Stimulated activated naive CD8-positive, alpha-beta T cell treated with anti-CD3 and anti-CD28 coated beads, Interleukin-15, Interleukin-2, amounts not matched to agents 100 U/mL and 50 U/mL, for 24 hours (primary cell): Measurements from ENCODE around the gene COX14.
"Not testable (repeated sequence)": the region's sequence is repeated elsewhere in the genome, so short reads cannot be mapped to it uniquely, and the experiment has no call there.

ENCODE experiments used
- ATAC-seq: fragments of 150-1000 bp; cut with Tn5 transposase; one replicate; pipeline ENCODE4 v1.10.0; 2021
- DNase-seq: peaks from one replicate; pipeline ENCODE4 v3.0.0; 2021

The COX14 gene

GRCh38 chr12:50111693-50112455 lies at the start of gene COX14:
COX14 (plus strand) TSS chr12:50112236; CDS start chr12:50120044, 7,808 bp downstream.
- ATAC-seq (peak; percentile 90), DNase-seq (peak; percentile 99)

DNA sequence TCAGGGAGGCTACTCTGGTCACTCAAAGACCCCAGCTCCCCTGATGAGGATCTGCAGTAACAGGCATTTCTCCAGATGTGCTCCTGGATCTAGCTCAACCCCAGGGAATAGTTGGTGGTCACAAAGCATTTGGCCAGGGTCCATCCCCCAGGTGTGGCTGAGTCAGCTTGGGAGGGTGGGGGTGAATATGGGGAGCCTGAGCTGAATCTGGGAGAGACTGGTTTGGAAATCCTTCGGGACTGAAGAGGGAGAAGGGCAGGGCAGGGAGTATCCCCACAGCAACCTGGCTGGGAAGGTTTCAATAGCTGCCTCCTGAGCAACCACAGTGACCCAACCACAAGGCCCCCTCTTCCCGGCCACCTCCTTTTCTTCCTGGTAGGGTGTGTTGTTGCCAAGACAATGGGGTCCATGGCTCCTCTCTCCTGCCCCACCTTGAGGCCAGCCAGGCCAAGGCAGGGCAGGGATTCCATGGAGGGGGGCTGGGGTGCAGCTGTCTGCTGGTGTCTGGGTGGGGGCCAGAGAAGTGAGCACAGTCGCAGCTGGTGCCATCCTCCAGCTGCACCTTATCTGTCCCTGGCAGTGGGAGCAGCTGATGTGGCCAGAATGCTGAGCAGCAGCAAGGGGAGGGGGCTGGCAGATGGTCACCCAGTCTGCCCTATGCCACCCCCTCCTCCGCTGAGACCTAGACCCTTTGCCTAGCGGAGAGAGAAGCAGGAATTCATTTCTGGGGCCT lies 49.1 kb upstream of the COX14 start:
- ATAC-seq (no peak), DNase-seq (no peak)

DNA sequence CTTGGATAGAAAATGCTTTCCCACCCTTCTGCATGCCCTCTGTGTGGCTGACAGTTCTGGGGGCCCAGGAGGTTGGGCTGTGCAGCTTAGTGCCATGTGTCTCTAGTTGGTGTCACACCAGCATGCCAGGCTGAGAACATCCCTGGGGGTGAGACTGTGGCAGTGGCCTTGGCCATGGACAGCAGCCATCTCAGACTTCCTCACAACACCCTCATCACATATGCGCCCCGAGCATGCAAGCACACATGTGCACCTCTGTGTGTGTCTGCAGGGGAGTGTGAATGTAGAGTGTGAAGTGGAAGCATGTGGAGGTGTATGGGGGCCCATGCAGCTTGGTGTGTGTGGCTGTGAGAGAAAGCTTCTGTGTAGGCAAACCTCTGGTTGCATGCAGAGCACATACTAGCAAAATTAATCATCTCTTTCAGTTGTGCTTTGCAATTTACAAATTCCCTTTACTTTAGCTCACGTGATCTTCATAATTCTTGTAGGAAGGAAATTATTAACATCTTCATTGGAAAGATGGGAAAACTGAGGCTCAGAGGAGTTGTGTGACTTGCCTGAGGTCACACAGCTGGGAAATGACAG lies 46.2 kb upstream of the COX14 start:
- ATAC-seq: no peak
- DNase-seq: no peak

DNA sequence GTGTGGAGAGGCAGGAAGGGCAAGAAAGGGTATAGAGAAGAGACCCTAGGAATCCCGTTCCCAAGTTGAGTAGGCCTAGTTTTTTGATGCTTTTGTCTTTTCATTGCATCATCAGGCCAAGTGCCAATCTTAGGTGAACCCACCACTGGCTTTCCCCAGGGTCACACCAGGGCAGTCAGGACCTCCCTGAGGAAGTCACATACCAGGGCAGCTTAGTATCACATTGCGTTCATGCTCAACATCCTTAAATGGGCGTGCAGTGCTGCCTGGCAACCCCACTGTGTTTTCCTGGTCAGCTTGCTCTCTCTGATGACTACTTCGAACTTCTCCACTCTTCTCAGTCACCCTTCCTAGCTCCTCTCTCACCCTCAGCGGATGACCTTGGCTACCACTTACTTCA lies 45.6 kb upstream of the COX14 start:
- no peak for ATAC-seq

GRCh38 chr12:50069069-50069468 lies 43.0 kb upstream of the COX14 start:
- ATAC-seq (no peak), DNase-seq (no peak)

More for the DNA sequence above, 45.6 kb upstream of the COX14 start:
- no peak for DNase-seq

GRCh38 chr12:50069539-50069938 lies 42.5 kb upstream of the COX14 start:
- DNase-seq (no peak), ATAC-seq (no peak)

DNA sequence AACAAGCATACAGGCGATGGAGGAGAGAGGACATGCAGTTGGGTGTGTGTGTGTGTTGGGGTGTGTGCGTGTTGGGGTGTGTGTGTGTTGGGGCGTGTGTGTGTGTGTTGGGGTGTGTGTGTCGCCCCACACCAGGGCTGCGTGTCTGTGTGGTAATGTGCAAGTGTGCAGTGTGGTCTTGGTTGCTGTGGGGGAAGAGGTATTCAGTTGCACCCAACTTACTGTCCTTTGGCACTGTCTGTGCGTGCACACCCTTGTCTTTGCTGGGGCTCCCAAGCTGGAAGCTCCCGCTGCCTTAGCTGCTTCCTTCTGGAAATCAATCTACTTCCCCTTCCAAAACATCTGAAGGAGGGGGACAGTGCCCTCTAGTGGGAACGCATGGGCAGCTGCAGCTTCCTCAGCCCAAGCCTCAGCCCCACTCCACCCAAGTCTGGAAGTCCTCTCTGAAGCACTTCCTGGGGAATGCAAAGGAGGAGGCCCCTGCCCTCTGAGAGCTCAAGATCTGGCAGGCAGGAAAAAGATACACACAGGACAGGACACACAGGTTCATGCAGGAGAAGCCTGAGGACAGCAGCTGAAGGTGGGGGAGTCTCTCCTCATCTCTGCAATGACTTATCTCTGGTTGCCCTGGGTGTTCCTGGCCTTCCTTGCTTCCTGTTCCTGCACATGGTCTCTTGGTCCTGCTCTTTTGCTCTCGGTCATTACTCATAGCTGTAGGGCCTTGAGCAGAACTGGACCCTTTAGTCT lies 41.5 kb upstream of the COX14 start:
- peak; percentile 74 for DNase-seq
- ATAC-seq: peak; percentile 42

DNA sequence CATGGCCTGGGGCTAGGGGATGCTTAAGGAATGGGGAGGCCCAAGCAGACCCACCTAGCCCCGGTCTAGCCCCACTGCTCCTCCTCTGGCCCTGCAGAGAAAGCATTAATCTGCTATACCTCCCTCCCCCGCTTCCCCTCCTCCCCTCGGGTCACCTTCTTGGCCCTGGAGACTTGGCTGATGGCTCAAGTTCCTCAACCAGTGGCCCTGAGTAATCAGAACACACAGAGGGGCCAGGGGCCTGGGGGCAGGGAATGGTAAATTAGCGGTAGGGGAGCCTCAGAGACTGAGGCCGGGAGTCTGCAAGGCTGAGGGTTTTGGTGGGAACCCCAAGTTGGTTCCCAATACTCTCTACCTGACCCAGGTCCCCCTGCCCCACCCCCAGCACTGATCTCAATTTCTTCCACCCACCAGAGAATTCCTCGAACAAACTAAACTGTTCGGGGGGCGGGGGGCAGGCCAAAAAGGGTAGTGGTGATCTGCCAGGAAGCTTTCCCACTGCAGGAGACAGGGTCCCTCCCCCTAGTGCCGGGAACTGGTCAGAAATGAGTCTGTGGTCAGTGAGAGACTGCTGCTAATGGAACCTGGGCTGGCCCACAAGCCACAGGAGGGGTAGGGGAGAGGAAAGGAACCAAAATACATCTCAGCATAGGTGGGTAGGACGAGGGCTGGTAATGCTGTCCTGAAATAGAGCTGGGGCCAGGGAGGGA lies 39.7 kb upstream of the COX14 start:
- no peak for ATAC-seq
- DNase-seq: no peak

DNA sequence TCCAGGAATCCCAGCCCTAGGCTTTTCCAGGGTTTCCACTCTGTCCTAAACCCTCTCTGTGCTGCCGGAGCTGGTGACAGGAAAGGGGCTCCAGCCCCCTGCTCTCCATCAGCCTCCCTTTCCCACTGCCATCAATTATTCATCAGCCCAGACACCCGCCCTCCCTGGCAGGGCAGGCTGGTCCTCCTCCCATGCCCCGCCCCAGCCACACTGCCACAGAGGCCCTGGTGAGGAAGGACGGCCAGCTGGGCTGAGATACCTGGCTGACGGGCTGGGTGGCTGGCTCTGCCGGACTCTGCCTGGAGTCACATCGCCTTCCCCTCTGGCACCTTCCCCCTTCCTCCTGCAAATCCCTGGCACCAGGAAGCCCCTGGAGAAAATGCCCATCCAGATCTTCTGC lies 38.8 kb upstream of the COX14 start:
- ATAC-seq: no peak

DNA sequence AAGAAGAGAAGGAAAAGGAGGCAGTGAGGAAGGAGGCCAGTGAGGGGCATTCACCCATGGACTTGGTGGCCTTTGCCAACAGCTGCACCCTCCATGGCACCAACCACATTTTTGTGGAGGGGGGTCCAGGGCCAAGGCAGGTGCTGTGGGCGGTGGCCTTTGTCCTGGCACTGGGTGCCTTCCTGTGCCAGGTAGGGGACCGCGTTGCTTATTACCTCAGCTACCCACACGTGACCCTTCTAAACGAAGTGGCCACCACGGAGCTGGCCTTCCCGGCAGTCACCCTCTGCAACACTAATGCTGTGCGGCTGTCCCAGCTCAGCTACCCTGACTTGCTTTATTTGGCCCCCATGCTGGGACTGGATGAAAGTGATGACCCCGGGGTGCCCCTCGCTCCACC lies 38.3 kb upstream of the COX14 start:
- DNase-seq: no peak

More for the DNA sequence above, 38.8 kb upstream of the COX14 start:
- no peak for DNase-seq

DNA sequence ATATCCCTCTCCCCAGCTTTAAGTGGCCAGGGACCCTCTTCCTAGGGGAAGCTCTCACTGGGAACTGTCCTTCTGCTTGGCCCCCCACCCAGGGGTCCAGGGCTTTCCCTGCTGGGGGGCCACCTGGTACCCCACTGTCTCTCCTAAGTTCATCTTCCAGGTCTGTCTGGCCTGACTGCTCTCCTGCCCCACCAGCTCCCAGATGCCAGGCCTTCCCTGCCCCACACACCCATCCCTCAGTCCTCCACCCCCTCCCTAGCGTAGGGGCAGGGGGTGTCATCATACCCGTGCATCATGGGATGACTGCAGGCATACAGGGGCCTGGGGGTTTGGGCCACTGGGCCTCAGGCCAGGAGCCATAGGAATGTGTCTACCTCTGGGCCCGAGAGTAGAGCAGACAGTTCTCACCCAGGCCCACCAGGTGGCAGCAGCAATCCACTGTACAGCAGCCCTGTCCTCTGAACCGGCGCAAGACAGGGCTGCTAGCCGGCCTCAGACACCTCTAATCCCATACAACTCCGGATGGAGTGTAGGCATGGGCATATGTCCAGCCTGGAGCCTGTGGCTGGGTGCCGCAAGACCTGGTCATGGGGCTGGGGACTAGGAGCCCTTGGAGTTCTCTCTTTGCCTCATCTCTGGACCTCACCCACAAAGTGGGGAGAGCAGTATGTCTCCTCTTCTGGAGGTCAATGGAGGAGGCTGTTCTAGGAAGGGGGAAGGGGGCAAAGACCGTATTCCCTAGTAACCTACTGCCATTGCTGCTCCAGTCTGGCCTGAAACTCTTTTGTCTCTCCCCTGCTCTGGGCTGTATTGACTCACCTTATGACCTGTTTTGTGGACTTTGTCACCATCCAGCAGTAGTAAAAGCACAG lies 36.9 kb upstream of the COX14 start:
- peak; percentile 88 for ATAC-seq
- DNase-seq: peak; percentile 85

More for the DNA sequence above, 38.3 kb upstream of the COX14 start:
- ATAC-seq: no peak

DNA sequence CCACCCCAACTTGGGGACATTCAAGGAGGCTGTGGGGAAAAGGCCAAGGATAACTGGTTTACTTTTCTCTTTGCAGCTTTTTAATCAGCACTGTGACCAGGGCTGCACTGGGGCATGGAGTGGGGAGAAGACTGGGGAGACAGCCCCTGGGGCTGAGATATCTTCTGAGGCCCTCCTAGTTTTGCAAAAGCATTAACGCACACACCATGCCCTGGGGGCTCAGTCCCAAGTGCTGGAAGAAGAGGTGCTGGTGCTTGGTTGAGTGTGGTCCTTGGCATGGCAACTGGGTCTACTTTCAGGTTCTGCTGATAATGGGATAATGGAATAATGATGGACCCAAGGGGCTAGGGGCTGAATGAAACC lies 36.2 kb upstream of the COX14 start:
- DNase-seq (no peak), ATAC-seq (no peak)

DNA sequence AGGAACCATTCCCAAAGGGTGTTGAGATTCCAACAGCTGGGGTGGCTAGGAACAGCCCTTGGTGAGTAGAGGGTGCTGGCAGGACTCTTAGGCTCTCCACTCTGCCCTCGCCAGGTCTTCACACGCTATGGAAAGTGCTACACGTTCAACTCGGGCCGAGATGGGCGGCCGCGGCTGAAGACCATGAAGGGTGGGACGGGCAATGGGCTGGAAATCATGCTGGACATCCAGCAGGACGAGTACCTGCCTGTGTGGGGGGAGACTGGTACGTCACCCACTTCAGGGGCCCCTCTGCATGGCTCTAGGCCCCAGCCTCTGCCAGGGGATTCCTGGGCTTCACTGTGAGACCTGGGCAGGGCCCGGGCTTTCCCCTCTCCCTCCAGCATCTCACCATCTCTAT lies 34.9 kb upstream of the COX14 start:
- ATAC-seq (no peak), DNase-seq (no peak)

GRCh38 chr12:50078281-50078680 lies 33.8 kb upstream of the COX14 start:
- DNase-seq (no peak), ATAC-seq (no peak)

- no peak for DNase-seq
- no peak for ATAC-seq
Measured at GRCh38 chr12:50079771-50080170, 32.3 kb upstream of the COX14 start.

GRCh38 chr12:50081096-50081808 lies 30.8 kb upstream of the COX14 start:
- no peak for ATAC-seq
- DNase-seq: no peak

GRCh38 chr12:50082644-50083043 lies 29.4 kb upstream of the COX14 start:
- DNase-seq (no peak), ATAC-seq (peak; percentile 13)

DNA sequence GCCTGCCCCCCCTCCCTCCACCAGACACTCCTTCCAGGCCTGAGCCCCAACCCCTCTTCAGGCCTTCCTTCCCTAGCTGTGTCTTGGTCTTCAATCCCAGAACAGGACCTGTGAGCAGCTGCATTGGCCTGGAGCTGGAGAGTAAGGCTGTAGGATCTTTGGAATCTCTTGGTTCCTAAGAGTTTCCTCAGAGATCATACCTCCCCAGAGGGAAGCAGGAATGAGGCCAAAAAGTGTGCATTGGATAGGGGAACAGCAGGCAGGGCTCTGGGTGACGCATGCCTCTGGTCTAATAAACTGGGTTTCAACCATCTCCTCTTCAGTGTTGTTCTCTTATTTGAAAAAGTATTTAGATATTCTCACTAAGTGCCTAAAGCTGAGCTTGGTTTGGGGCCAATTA lies 28.7 kb upstream of the COX14 start:
- no peak for DNase-seq
- ATAC-seq: no peak

DNA sequence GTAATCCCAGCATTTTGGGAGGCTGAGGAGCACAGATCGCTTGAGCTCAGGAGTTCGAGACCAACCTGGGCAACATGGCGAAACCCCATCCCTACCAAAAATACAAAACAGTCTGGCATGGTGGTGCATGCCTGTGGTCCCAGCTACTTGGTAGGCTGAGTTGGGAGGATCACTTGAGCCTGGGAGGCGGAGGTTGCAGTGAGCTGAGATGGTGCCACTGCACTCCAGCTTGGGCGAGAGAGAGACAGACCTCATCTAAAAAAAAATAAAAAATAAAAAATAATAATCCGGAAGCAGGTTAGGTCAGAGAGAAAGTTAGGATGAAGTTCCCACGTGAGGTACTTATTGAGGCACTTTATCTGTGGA lies 27.6 kb upstream of the COX14 start:
- ATAC-seq, DNase-seq: not testable (repeated sequence)
